ENCODE measurements around the gene USP33. TPM values are rescaled to one million over a fixed set of nuclear protein-coding genes. Genes with fewer than 3 reads are reported as not detected.
"Not testable (repeated sequence)": the region's sequence is repeated elsewhere in the genome, so short reads cannot be mapped to it uniquely, and the experiment has no call there.

Gene USP33
- total RNA-seq, 2 experiments from 2014 or later = 35.6 to 39.7 TPM

- ChIA-PET CTCF (no interaction called here), POLR2A (interaction anchor here (0.6 kb wide), 1 partner anchor 18 kb away, joined by 3 read pairs; no protein-coding TSS in a partner anchor)
Observed at GRCh38 chr1:77678660-77679610, 80.7 kb downstream of the USP33 start.

GRCh38 chr1:77674807-77675206, 84.8 kb downstream of the USP33 start:
- POLR2A ChIA-PET, CTCF ChIA-PET: not testable (repeated sequence)

DNA sequence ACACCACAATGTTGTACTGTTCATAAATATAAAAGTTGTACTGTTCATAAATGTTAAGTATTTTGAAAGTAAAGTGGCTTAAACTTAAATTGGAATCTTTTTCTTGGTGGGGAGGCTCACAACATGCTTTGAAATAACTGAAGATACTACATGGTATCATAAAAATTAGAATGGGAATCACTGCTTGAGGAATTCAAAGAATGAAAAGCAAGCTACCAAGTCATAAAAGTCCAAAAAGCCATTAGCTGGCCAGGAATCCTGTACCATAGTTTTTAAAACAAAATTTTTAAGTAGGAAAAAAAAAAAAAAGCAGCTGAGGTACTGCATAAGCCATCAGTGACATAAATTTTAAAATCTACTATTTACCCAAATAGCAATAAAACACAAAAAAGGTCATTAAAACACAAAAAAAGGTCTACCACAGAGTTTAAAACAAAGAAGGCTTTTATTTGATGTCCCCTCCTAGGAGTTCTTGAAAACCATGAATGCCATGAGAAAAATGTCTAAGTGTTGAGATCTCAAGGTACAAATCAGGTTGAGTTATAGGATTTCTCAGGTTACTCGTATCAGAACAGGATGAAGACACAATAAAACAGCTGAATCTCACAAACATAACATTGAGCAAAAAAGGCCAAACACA, 85.8 kb downstream of the USP33 start:
- CTCF ChIA-PET = interaction anchor here (1.0 to 1.2 kb wide), 3 partner anchors 8 to 10 kb away, joined by 3 to 5 read pairs (median 3); no protein-coding TSS in a partner anchor
- POLR2A ChIA-PET = no interaction called here

DNA sequence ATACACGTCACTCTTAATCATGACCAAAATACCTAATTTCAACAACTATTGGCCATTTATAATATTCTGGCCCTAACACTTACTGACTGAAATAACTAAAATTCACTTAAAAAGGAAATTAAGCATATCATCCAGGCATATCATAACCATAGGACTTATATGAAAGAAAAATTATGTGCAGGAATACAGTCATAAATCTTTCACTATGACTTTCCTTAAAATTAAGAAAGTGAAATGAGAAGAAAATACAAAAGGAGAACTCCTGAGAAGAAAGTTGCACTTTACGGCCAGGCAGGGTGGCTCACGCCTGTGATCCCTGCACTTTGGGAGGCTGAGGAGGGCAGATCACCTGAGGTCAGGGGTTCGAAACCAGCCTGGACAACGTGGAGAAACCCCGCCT, 86.6 kb downstream of the USP33 start:
- CTCF ChIA-PET = interaction anchor here (1.0 to 1.2 kb wide), 2 partner anchors 8 to 11 kb away, joined by 3 to 5 read pairs; no protein-coding TSS in a partner anchor

GRCh38 chr1:77672374-77672773, 87.3 kb downstream of the USP33 start:
- CTCF ChIA-PET = no interaction called here

More for the DNA sequence above, 86.6 kb downstream of the USP33 start:
- POLR2A ChIA-PET = no interaction called here

GRCh38 chr1:77671836-77672235, 87.8 kb downstream of the USP33 start:
- POLR2A ChIA-PET = interaction anchor here (0.5 to 1.0 kb wide), 2 partner anchors 11 to 1912 kb away, joined by 3 to 7 read pairs; no protein-coding TSS in a partner anchor
- CTCF ChIA-PET = no interaction called here

More at GRCh38 chr1:77672374-77672773, 87.3 kb downstream of the USP33 start:
- POLR2A ChIA-PET = interaction anchor here (0.5 to 1.0 kb wide), 2 partner anchors 11 to 1913 kb away, joined by 3 to 7 read pairs; no protein-coding TSS in a partner anchor

DNA sequence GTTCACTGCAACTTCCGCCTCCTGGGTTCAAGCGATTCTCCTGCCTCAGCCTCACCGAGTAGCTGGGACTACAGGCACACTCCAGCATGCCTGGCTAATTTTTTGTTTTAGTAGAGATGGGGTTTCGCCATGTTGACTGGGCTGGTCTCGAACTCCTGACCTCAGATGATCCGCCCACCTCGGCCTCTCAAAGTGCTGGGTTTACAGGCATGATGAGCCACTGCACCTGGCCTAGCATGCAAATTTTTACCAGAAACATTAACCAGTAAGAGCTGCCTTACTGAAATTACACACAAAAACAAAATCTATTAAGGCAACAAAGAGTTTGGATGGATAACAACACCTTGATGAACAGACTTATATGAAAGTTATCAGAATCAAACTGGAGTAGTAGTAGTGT, 89.3 kb downstream of the USP33 start:
- ChIA-PET POLR2A (no interaction called here), CTCF (no interaction called here)

GRCh38 chr1:77668924-77669449, 90.7 kb downstream of the USP33 start:
- ChIA-PET CTCF (interaction anchor here (0.6 kb wide), 1 partner anchor 14 kb away, joined by 3 read pairs; the partner anchor contains the start of gene ZZZ3), POLR2A (interaction anchor here (0.6 to 0.7 kb wide), 2 partner anchors 14 to 196 kb away, joined by 3 read pairs; no protein-coding TSS in a partner anchor)

DNA sequence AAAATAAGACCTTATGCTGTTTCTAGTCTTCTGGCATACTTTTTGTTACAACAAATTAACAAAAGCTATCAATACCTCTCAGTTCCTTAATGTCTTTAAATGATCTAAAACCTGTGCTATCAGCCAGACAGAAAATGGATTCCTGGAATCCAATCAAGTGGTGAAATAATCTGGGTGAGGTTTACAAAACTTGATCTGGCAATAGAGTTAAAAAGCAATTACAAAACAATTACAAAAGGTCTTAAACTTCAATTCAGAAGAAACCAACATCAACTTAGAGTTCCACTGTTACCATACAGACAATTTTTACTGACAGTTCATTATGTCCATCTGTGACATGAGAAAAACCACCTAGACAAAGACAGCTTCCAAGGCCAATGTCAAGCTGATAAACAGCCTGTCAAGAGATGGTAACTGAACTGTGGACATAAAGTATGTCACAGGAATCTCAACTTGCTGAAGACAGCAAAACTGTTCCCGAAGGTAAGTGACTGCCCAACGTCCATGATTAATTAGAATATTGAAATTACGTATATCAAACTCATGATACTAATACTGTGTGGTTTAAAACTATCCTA, 94.6 kb downstream of the USP33 start:
- CTCF ChIA-PET = no interaction called here
- POLR2A ChIA-PET = no interaction called here

DNA sequence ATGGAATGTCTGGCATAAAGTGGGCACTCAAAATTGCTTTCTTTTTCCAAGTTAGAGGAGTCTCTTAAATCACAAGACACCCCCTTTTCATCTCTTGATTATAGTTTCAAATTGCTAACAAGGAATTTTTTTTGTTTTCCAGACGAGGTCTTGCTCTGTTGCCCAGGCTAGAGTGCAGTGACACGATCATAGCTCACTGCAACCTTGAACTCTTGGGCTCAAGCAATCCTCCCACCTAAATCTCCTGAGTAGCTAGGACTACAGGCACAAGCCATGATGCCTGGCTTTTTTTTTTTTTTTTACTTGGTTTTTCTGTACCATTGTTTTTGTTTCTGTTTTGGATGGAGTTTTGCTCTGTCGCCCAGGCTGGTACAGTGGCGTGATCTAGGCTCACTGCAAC, 98.0 kb downstream of the USP33 start:
- POLR2A ChIA-PET = no interaction called here
- CTCF ChIA-PET = no interaction called here

- ChIA-PET POLR2A (interaction anchor here (0.6 kb wide), 1 partner anchor 19 kb away, joined by 3 read pairs; no protein-coding TSS in a partner anchor), CTCF (interaction anchor here (0.7 kb wide), 2 partner anchors 216 to 454 kb away, joined by 4 read pairs; no protein-coding TSS in a partner anchor)
Observed at GRCh38 chr1:77659879-77660593, 99.6 kb downstream of the USP33 start.

- ChIA-PET CTCF (interaction anchor here (0.7 to 0.8 kb wide), 2 partner anchors 58 to 70 kb away, joined by 3 to 4 read pairs; no protein-coding TSS in a partner anchor), POLR2A (no interaction called here)
Observed at GRCh38 chr1:77658271-77658670, 101.4 kb downstream of the USP33 start.

- POLR2A ChIA-PET = no interaction called here
- CTCF ChIA-PET = no interaction called here
Observed at GRCh38 chr1:77655431-77655974, 104.1 kb downstream of the USP33 start.

DNA sequence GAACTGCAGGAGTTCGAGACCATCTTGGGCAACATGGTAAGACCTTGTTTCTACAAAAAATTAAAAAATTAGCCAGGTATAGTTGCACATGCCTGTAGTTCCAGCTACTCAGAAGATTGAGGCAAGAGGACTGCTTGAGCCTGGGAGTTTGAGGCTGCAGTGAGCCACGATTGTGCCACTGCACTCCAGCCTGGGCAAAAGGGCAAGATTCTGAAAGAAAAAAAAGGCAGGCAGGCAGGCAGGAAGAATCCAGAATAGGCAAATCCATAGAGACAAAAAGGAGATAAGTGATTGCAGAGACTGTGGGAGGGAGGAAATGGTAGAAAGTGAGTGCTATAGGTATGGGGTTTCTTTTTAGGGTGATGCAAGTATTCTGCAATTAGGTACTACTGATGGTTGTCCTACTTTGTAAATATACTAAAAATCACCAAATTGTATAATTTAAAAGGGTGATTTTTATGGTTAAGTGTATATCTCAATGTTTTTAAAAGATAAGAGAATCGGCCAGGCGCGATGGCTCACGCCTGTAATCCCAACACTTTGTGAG, 106.6 kb downstream of the USP33 start:
- ChIA-PET POLR2A (no interaction called here), CTCF (no interaction called here)

GRCh38 chr1:77652268-77652667, 107.4 kb downstream of the USP33 start:
- POLR2A ChIA-PET = no interaction called here
- CTCF ChIA-PET = no interaction called here

DNA sequence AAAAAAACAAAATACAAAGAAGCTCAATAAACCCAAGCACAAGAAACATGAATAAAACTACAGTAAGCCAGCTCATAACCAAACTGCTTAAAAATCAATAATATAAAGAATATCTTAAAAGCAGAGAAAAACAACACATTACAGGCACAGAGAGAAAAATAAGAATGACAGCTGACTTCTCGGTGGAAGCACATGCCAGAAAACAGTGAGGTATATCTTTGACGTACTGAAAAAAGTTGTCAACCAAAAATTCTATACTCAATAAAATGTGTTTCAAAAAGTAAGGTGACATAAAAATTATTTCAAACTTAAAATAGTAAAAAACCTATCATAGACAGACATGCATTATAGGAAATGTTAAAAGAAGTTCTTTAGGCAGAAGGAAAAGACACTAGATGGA, 110.5 kb downstream of the USP33 start:
- POLR2A ChIA-PET = no interaction called here
- CTCF ChIA-PET = no interaction called here

- POLR2A ChIA-PET, CTCF ChIA-PET: not testable (repeated sequence)
Observed at GRCh38 chr1:77646224-77646623, 113.4 kb downstream of the USP33 start.
